Body of pancreas (tissue), 4 donors: ENCODE data around the gene LARP1B. TPM values are rescaled to one million over a fixed set of nuclear protein-coding genes. Genes with fewer than 3 reads are reported as not detected.

Experiments
- ATAC-seq: fragments of 150-250 bp; one replicate; pipeline ENCODE4 v1.9.1; 2016
- DNase-seq, 4 donors: peaks; one replicate each; pipeline ENCODE4 v3.0.0-alpha.2; 2019
- H3K27ac ChIP-seq, 4 donors: fragments of 200-600 bp; sonication (generic); 1 replicate in 3 of 4; 2 replicates in 1 of 4; pipeline versions ENCODE4 v1.5.1 to v1.6.1; 2016 to 2019; ENCODE audit warnings: mild to moderate bottlenecking in 1 of 4, mixed read lengths in 1 of 4, moderate library complexity in 1 of 4
- H3K27me3 ChIP-seq, 2 donors: fragments of 200-600 bp; sonication (generic); one replicate each; pipeline ENCODE4 v1.6.0; 2016; ENCODE audit warnings: mild to moderate bottlenecking in 1 of 2
- H3K36me3 ChIP-seq, 2 donors: fragments of 200-600 bp; sonication (generic); replicated peaks in 1 of 2; 2 replicates each; pipeline ENCODE4 v1.5.1; 2016; ENCODE audit warnings: low read depth in 2 of 2; ENCODE audit not compliant: insufficient read depth in 1 of 2
- H3K4me1 ChIP-seq: fragments of 200-600 bp; sonication (generic); one replicate; pipeline ENCODE4 v1.6.0; 2016
- H3K4me3 ChIP-seq, 2 donors: fragments of 200-600 bp; sonication (generic); 1 replicate in 1 of 2; 2 replicates in 1 of 2; pipeline ENCODE4 v1.5.1; 2016 to 2019
- H3K9me3 ChIP-seq, 3 donors: fragments of 200-600 bp; sonication (generic); 1 replicate in 2 of 3; 2 replicates in 1 of 3; pipeline ENCODE4 v1.5.1; 2016
- CTCF ChIP-seq, 7 experiments: fragments of 450-650 bp in 4 of 7; fragments of 200-600 bp in 3 of 7; sonication (generic) in 3 of 7; IDR thresholded peaks; one replicate each; pipeline ENCODE4 v1.5.1; 2016 to 2019; ENCODE audit warnings: antibody characterized with exemption in 7 of 7
- POLR2A ChIP-seq, 3 donors: fragments of 450-650 bp; IDR thresholded peaks; one replicate each; pipeline ENCODE4 v1.6.1; 2016; ENCODE audit warnings: antibody characterized with exemption in 3 of 3, mild to moderate bottlenecking in 2 of 3
- WGBS, 2 donors: methylation state at CpG; one replicate each; pipeline ENCODE4 v1.1.5; 2017; 5-methylcytosine and 5-hydroxymethylcytosine counted together
- intact Hi-C: fragments of 100-400 bp; cut with DNase I; formaldehyde crosslinking; loops from one replicate; pipeline ENCODE4 v1.15.1; 2023
- total RNA-seq, 2 donors: library from RNA; depleted of rRNA; stranded (reverse); fragments of >200 nt; gene quantifications; one replicate each; pipeline ENCODE4 v1.1.0, GENCODE V29; 2016

Gene LARP1B
- total RNA-seq, 2 donors from 2014 or later, result 49.8 to 79.8 TPM

- intact Hi-C loops, result no loop called here
These were observed 130.1 kb downstream of the LARP1B start for GRCh38 chr4:128191115-128191781.

GRCh38 chr4:128220286-128221235 is 159.4 kb downstream of the LARP1B start:
- peak; percentile 58 for ATAC-seq
- Histone ChIP-seq H3K27ac (no peak overlapping the region), H3K4me1 (no peaks in the 10 kb centered on the region), H3K27me3 (no peaks in the 10 kb centered on the region), H3K36me3 (no peaks in the 10 kb centered on the region), H3K9me3 (no peaks in the 10 kb centered on the region), H3K4me3 (no peak overlapping the region)
- intact Hi-C loops, result no loop called here
- peak in 5 of 7 experiments; percentile 21 to 30 (median 25) for TF ChIP-seq CTCF (IDR thresholded peaks at IDR 0.05)
- no peak for TF ChIP-seq POLR2A (IDR thresholded peaks at IDR 0.05)
- WGBS, 2 donors, result 47 to 48% methylated on average over 8 of the region's 8 CpGs
- no peak for DNase-seq

More at GRCh38 chr4:128191115-128191781, 130.1 kb downstream of the LARP1B start:
- Histone ChIP-seq H3K36me3 (peaks cover 0 to 2% of the 10 kb centered on the region in 2 donors), H3K9me3 (no peaks in the 10 kb centered on the region), H3K4me1 (peaks cover 18% of the 10 kb centered on the region), H3K4me3 (no peak overlapping the region), H3K27ac (no peak overlapping the region), H3K27me3 (no peaks in the 10 kb centered on the region)
- DNase-seq, result peak; percentile 68 to 75 (median 71)
- TF ChIP-seq CTCF (IDR thresholded peaks at IDR 0.05) (peak; percentile 68 to 91 (median 85)), POLR2A (IDR thresholded peaks at IDR 0.05) (no peak)
- peak; percentile 91 for ATAC-seq
- WGBS, 2 donors, result 3 to 10% methylated on average over 5 of the region's 5 CpGs

DNA sequence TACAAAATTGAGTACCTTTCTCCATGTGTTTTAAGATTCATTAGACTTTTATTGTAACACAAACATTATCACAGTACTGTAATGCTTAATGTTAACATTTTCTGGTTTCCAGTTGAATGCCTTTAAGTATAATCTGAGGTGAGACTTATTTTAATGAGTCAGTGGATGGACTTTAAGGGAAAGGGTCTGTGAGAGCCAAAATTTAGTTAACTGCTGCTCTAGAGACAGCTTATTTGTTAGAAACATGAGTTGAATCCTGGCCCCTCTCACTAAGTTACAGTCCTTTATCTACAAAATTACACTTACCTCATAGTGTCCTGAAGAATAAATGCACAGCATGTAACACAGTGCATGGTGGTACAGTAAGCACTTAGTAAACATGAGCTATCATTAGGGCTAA is 160.5 kb downstream of the LARP1B start:
- Histone ChIP-seq H3K9me3 (no peaks in the 10 kb centered on the region), H3K4me3 (no peak overlapping the region), H3K27me3 (no peaks in the 10 kb centered on the region), H3K4me1 (no peaks in the 10 kb centered on the region), H3K27ac (no peak overlapping the region), H3K36me3 (no peaks in the 10 kb centered on the region)
- ATAC-seq, result no peak
- DNase-seq, result no peak
- intact Hi-C loops, result no loop called here
- TF ChIP-seq CTCF (IDR thresholded peaks at IDR 0.05) (no peak), POLR2A (IDR thresholded peaks at IDR 0.05) (no peak)

DNA sequence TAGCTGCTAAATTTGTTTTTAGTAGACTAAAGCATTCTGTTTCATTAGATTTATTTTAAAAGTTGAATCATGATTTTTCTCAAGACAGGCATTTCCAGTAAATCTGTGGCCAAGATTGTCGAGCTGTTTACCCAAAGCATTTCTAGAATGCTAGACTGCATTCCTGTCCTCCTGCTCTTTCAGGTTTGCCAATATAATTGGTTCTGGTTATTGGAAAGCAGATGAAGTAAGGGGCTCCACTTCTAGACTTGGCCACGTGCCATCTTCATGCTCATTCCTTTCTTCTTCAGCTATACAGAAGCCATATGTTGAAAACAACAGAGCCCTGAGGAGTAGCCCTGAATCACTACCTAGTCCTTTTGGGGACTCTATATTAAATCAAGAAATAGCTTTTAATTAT is 164.0 kb downstream of the LARP1B start:
- Histone ChIP-seq H3K27ac (no peak overlapping the region), H3K4me1 (no peaks in the 10 kb centered on the region), H3K36me3 (no peaks in the 10 kb centered on the region), H3K9me3 (no peaks in the 10 kb centered on the region), H3K4me3 (no peak overlapping the region), H3K27me3 (no peaks in the 10 kb centered on the region)
- WGBS, 2 donors, result 66 to 75% methylated on average over 2 of the region's 2 CpGs
- DNase-seq (no peak), ATAC-seq (no peak)
- TF ChIP-seq POLR2A (IDR thresholded peaks at IDR 0.05), result no peak
- intact Hi-C loops, result no loop called here

GRCh38 chr4:128227991-128228571 is 167.0 kb downstream of the LARP1B start:
- intact Hi-C loops, result no loop called here
- Histone ChIP-seq H3K9me3 (no peaks in the 10 kb centered on the region), H3K4me1 (no peaks in the 10 kb centered on the region), H3K27ac (no peak overlapping the region), H3K4me3 (no peak overlapping the region), H3K27me3 (no peaks in the 10 kb centered on the region), H3K36me3 (no peaks in the 10 kb centered on the region)
- WGBS, 2 donors, result 56 to 58% methylated on average over 2 of the region's 2 CpGs
- DNase-seq (peak in 3 of 4 donors; percentile 6 to 42 (median 19)), ATAC-seq (peak; percentile 40)
- TF ChIP-seq POLR2A (IDR thresholded peaks at IDR 0.05), result no peak
- no peak for TF ChIP-seq CTCF (IDR thresholded peaks at IDR 0.05)
